ENCODE data around the gene BAZ2B.

The BAZ2B gene

DNA sequence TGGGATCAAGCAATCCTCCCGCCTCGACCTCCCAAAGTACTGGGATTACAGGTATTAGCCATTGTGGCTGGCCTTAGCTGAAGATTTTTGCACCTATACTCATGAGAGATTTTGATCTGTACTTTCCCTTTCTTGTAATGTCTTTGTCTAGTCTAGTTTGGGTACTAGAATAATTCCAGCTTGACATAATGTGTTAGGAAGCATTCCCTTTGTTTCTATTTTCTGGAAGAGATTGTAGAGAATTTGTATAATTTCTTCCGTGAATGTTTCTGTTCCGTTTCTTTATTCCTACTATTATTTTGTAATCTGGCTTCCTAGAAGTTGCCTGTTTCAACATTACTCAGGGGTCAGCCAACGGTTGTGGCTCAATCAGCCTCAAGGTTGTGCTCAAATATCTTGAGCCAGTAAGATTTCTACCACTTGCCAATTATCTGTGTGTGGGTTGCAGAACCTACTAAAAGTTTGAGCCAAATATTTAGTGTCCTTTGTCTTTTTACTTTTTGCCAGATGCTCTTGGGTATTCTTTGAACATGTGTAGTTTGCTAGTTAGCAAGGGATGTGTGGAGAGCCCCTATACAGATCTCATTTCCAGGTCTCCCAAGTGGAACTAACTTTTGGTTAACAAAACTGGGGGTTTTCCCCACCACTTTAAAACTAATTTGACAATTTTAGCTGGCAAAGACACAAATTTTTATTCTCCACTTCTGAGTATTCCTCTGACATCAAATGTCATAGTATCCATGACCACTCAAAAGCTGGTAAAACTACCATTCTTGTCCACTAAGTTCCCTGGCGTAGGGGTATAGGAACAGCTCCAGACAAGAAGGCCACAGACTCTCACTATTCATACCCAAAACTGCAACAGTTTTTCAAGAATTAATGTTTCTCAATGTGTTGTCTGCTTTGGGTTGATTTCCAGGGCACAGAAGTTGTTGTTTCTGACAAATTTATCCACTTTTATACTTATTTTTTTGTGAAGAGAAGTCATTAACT lies 42.8 kb upstream of the BAZ2B start:
- no peak overlapping the region for H2AFZ ChIP-seq (ENCODE audit: low read length)
- H3F3A ChIP-seq (ENCODE audit: low read depth): no peaks in the 10 kb centered on the region
- no peak overlapping the region for H3K9ac ChIP-seq (ENCODE audit: low read depth, low read length, poor library complexity, severe bottlenecking)
- H4K20me1 ChIP-seq (ENCODE audit: insufficient read depth, low read length, poor library complexity, severe bottlenecking): no peaks in the 10 kb centered on the region
- no peaks in the 10 kb centered on the region for H3K9me2 ChIP-seq (replicated peaks; ENCODE audit: low read depth, low read length)
- peaks cover 4% of the 10 kb centered on the region; the same call in 1 of the 2 replicates for H3K9me3 ChIP-seq (ENCODE audit: insufficient read depth, low read depth, low read length)
- H3K79me2 ChIP-seq (ENCODE audit: insufficient read depth, low read length): no peaks in the 10 kb centered on the region
- H3K4me1 ChIP-seq (ENCODE audit: insufficient read depth, low read length, poor library complexity, severe bottlenecking): no peaks in the 10 kb centered on the region
- H3K4me2 ChIP-seq (ENCODE audit: low read depth, low read length, poor library complexity, severe bottlenecking): no peak overlapping the region
- TF ChIP-seq, protein P1, sequence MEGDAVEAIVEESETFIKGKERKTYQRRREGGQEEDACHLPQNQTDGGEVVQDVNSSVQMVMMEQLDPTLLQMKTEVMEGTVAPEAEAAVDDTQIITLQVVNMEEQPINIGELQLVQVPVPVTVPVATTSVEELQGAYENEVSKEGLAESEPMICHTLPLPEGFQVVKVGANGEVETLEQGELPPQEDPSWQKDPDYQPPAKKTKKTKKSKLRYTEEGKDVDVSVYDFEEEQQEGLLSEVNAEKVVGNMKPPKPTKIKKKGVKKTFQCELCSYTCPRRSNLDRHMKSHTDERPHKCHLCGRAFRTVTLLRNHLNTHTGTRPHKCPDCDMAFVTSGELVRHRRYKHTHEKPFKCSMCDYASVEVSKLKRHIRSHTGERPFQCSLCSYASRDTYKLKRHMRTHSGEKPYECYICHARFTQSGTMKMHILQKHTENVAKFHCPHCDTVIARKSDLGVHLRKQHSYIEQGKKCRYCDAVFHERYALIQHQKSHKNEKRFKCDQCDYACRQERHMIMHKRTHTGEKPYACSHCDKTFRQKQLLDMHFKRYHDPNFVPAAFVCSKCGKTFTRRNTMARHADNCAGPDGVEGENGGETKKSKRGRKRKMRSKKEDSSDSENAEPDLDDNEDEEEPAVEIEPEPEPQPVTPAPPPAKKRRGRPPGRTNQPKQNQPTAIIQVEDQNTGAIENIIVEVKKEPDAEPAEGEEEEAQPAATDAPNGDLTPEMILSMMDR (conservative IDR thresholded peaks at IDR 0.05; ENCODE audit: low read length): no peak
- TF ChIP-seq EZH2phosphoT487 (IDR thresholded peaks at IDR 0.05; ENCODE audit: borderline replicate concordance): no peak
- H3K36me3 ChIP-seq (ENCODE audit: insufficient read depth, low read length): no peaks in the 10 kb centered on the region
- no peaks in the 10 kb centered on the region for H3K27me3 ChIP-seq (ENCODE audit: insufficient read depth, low read length, poor library complexity, severe bottlenecking)
- no peak overlapping the region for H3K4me3 ChIP-seq (ENCODE audit: low read length, poor library complexity, severe bottlenecking)

DNA sequence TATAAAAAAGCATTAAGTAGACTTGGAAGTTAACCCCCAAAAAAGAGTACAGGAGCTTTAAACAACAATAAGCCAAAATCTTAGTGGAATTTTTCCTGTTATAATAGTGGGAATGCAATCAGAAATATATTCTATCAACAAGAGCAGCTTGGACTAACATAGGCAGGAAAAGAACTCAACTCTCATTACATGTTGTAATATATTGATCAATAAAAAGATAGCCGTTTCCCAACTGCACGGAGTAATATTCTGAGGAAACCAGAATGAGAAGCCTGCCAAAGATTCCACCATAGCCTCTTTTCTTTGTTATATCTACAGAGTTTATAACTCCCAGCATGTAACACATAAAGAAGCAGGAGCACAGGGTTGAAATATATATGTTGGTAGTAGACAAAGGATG lies 37.6 kb upstream of the BAZ2B start:
- H3K27me3 ChIP-seq (ENCODE audit: insufficient read depth, low read length, poor library complexity, severe bottlenecking): no peaks in the 10 kb centered on the region
- H3K9me3 ChIP-seq (ENCODE audit: insufficient read depth, low read depth, low read length): peaks cover 4% of the 10 kb centered on the region; the same call in 1 of the 2 replicates
- no peak overlapping the region for H2AFZ ChIP-seq (ENCODE audit: low read length)
- no peaks in the 10 kb centered on the region for H3K79me2 ChIP-seq (ENCODE audit: insufficient read depth, low read length)
- no peak overlapping the region for H3K4me3 ChIP-seq (ENCODE audit: low read length, poor library complexity, severe bottlenecking)
- no peaks in the 10 kb centered on the region for H3K36me3 ChIP-seq (ENCODE audit: insufficient read depth, low read length)
- H4K20me1 ChIP-seq (ENCODE audit: insufficient read depth, low read length, poor library complexity, severe bottlenecking): no peaks in the 10 kb centered on the region
- no peaks in the 10 kb centered on the region for H3F3A ChIP-seq (ENCODE audit: low read depth)
- no peak overlapping the region for H3K4me2 ChIP-seq (ENCODE audit: low read depth, low read length, poor library complexity, severe bottlenecking)
- H3K9ac ChIP-seq (ENCODE audit: low read depth, low read length, poor library complexity, severe bottlenecking): no peak overlapping the region
- TF ChIP-seq, protein P1 (conservative IDR thresholded peaks at IDR 0.05; ENCODE audit: low read length): no peak
- TF ChIP-seq EZH2phosphoT487 (IDR thresholded peaks at IDR 0.05; ENCODE audit: borderline replicate concordance): no peak
- H3K4me1 ChIP-seq (ENCODE audit: insufficient read depth, low read length, poor library complexity, severe bottlenecking): no peaks in the 10 kb centered on the region
- no peaks in the 10 kb centered on the region for H3K9me2 ChIP-seq (replicated peaks; ENCODE audit: low read depth, low read length)

DNA sequence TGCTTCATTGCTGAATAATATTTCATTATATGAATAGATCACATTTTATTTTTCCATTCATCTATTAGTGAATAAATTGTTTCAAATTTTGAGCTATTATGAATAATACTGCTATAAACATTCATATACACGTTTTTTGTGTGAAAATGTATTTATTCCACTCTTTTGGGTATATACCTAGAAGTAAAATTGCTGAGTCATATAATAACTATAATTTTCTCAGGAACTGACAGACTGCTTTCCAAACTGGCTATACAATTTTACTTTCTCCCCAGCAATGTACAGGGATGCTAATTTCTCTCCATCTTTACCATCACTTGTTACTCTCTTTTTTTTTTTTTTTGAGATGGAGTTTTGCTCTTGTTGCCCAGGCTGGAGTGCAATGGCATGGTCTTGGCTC lies 35.5 kb upstream of the BAZ2B start:
- TF ChIP-seq, protein P1 (conservative IDR thresholded peaks at IDR 0.05; ENCODE audit: low read length): no peak
- no peak for TF ChIP-seq EZH2phosphoT487 (IDR thresholded peaks at IDR 0.05; ENCODE audit: borderline replicate concordance)
- Histone ChIP-seq H3K36me3 (ENCODE audit: insufficient read depth, low read length) (no peaks in the 10 kb centered on the region), H3K79me2 (ENCODE audit: insufficient read depth, low read length) (no peaks in the 10 kb centered on the region)

More for the DNA sequence above, 35.5 kb upstream of the BAZ2B start:
- H4K20me1 ChIP-seq (ENCODE audit: insufficient read depth, low read length, poor library complexity, severe bottlenecking): no peaks in the 10 kb centered on the region
- H3K4me1 ChIP-seq (ENCODE audit: insufficient read depth, low read length, poor library complexity, severe bottlenecking): no peaks in the 10 kb centered on the region
- no peak overlapping the region for H3K4me3 ChIP-seq (ENCODE audit: low read length, poor library complexity, severe bottlenecking)
- H3K27me3 ChIP-seq (ENCODE audit: insufficient read depth, low read length, poor library complexity, severe bottlenecking): no peaks in the 10 kb centered on the region
- H3F3A ChIP-seq (ENCODE audit: low read depth): no peaks in the 10 kb centered on the region
- H3K4me2 ChIP-seq (ENCODE audit: low read depth, low read length, poor library complexity, severe bottlenecking): no peak overlapping the region
- peaks cover 4% of the 10 kb centered on the region; the same call in 1 of the 2 replicates for H3K9me3 ChIP-seq (ENCODE audit: insufficient read depth, low read depth, low read length)
- H3K9ac ChIP-seq (ENCODE audit: low read depth, low read length, poor library complexity, severe bottlenecking): no peak overlapping the region
- no peaks in the 10 kb centered on the region for H3K9me2 ChIP-seq (replicated peaks; ENCODE audit: low read depth, low read length)
- H2AFZ ChIP-seq (ENCODE audit: low read length): no peak overlapping the region

All from Loucy (cell line).